HG02938 (cell line): ENCODE data around the gene MYO9B.
A peak's percentile ranks its signal among the peaks of the same experiment; 100 is the strongest.

Experiments used
- ATAC-seq: cut with Tn5 transposase; IDR thresholded peaks from one replicate; pipeline ENCODE4 v1.9.1; 2021; ENCODE audit warnings: mild to moderate bottlenecking, moderate library complexity; ENCODE audit not compliant: unreplicated experiment

The MYO9B gene

GRCh38 chr19:17260842-17261325 is 185.3 kb downstream of the MYO9B start:
- peak; percentile 75 for ATAC-seq

GRCh38 chr19:17262557-17262956 is 187.0 kb downstream of the MYO9B start:
- ATAC-seq = no peak
